Measurements from ENCODE around the gene DVL3. TPM values are rescaled to one million over a fixed set of nuclear protein-coding genes. Genes with fewer than 3 reads are reported as not detected.

The DVL3 gene
- polyA plus RNA-seq, 1 experiment, result 33.9 TPM

GRCh38 chr3:184175981-184176376, 20.8 kb downstream of the DVL3 start:
- no peak for DNase-seq (ENCODE audit: low read depth)
- peak overlapping the region; percentile 92 for H3K4me3 ChIP-seq (ENCODE audit: low read depth, low read length)
- CTCF ChIA-PET, result interaction anchor here (0.8 to 1.3 kb wide), 3 partner anchors 10 to 280 kb away, joined by 3 to 4 read pairs (median 3); partner anchors contain the start of gene ABCF3
- peaks cover 36% of the 10 kb centered on the region for H3K36me3 ChIP-seq (ENCODE audit: control insufficient read depth, insufficient read depth, low read length)
- H3K27me3 ChIP-seq (ENCODE audit: control insufficient read depth, insufficient read depth, low read length), result no peaks in the 10 kb centered on the region
- TF ChIP-seq, protein P1, sequence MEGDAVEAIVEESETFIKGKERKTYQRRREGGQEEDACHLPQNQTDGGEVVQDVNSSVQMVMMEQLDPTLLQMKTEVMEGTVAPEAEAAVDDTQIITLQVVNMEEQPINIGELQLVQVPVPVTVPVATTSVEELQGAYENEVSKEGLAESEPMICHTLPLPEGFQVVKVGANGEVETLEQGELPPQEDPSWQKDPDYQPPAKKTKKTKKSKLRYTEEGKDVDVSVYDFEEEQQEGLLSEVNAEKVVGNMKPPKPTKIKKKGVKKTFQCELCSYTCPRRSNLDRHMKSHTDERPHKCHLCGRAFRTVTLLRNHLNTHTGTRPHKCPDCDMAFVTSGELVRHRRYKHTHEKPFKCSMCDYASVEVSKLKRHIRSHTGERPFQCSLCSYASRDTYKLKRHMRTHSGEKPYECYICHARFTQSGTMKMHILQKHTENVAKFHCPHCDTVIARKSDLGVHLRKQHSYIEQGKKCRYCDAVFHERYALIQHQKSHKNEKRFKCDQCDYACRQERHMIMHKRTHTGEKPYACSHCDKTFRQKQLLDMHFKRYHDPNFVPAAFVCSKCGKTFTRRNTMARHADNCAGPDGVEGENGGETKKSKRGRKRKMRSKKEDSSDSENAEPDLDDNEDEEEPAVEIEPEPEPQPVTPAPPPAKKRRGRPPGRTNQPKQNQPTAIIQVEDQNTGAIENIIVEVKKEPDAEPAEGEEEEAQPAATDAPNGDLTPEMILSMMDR (IDR thresholded peaks at IDR 0.05; ENCODE audit: insufficient read depth, low read depth, low read length), result no peak
- POLR2A ChIA-PET, result interaction anchor here (0.6 to 1.9 kb wide), 5 partner anchors 8 to 41 kb away, joined by 4 to 20 read pairs (median 12); partner anchors contain the start of genes ABCF3 and EIF2B5

DNA sequence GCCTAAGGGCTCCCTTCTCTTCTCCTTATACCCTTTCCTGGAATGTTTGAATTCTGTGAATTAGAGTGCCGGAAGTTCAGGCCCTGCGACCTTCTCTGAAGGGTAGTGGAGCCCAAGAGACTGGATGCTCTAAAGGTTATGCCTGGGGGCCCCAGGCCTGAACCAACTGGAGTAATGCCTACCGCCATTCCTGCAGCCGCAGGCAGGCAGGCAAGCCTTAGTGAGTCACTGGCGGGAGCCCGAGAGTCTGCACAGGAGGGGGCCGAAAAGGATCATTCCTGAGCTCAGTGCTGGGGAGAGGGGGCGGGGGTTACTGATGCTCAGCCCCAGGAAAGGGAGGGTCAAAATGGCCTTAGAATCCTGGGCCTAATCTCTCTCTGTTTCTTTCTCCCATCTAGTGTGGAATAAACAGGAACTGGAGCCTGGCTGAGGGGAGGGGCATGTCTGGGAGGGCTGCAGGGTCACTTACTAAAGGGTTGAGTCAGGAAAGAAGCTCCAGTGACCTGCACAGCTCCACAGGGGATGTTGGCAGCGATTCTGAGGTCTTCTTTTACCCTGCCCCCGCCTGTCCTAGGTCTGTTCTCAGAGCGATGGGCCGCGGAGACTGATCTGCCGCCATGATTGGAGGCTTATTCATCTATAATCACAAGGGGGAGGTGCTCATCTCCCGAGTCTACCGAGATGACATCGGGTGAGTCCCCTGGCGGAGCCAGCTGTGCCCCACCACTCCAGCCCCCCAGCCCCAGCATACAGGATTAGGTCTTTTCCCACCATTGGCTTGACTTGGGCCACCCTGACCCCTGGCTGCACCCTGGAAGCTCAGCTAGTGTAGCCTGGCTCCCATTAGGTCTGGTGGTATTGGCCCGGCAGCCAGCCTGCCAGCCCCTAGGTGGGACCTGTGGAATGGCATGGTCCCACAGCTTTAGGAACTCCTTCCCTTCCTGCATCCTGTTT, 21.5 kb downstream of the DVL3 start:
- peaks cover 40% of the 10 kb centered on the region for H3K36me3 ChIP-seq (ENCODE audit: control insufficient read depth, insufficient read depth, low read length)

GRCh38 chr3:184177331-184177731, 22.2 kb downstream of the DVL3 start:
- DNase-seq (ENCODE audit: low read depth), result no peak
- Histone ChIP-seq H3K27me3 (ENCODE audit: control insufficient read depth, insufficient read depth, low read length) (no peaks in the 10 kb centered on the region), H3K4me3 (ENCODE audit: low read depth, low read length) (peak overlapping the region; percentile 92), H3K36me3 (ENCODE audit: control insufficient read depth, insufficient read depth, low read length) (peaks cover 44% of the 10 kb centered on the region)
- POLR2A ChIA-PET, result interaction anchor here (1.9 kb wide), 1 partner anchor 8 kb away, joined by 20 read pairs; the partner anchor contains the start of gene ABCF3
- CTCF ChIA-PET, result interaction anchor here (0.6 to 1.3 kb wide), 2 partner anchors 20 to 42 kb away, joined by 3 to 4 read pairs; no protein-coding TSS in a partner anchor
- TF ChIP-seq, protein P1 (IDR thresholded peaks at IDR 0.05; ENCODE audit: insufficient read depth, low read depth, low read length), result no peak

More for the DNA sequence above, 21.5 kb downstream of the DVL3 start:
- peak overlapping the region; percentile 92 for H3K4me3 ChIP-seq (ENCODE audit: low read depth, low read length)
- TF ChIP-seq, protein P1 (IDR thresholded peaks at IDR 0.05; ENCODE audit: insufficient read depth, low read depth, low read length), result no peak
- H3K27me3 ChIP-seq (ENCODE audit: control insufficient read depth, insufficient read depth, low read length), result no peaks in the 10 kb centered on the region
- ChIA-PET CTCF (interaction anchor here (0.6 to 1.3 kb wide), 5 partner anchors 9 to 281 kb away, joined by 3 to 4 read pairs (median 3); partner anchors contain the start of gene ABCF3), POLR2A (interaction anchor here (0.6 to 1.9 kb wide), 5 partner anchors 8 to 42 kb away, joined by 4 to 20 read pairs (median 12); partner anchors contain the start of genes ABCF3 and EIF2B5)
- peak; percentile 68 for DNase-seq (ENCODE audit: low read depth)

DNA sequence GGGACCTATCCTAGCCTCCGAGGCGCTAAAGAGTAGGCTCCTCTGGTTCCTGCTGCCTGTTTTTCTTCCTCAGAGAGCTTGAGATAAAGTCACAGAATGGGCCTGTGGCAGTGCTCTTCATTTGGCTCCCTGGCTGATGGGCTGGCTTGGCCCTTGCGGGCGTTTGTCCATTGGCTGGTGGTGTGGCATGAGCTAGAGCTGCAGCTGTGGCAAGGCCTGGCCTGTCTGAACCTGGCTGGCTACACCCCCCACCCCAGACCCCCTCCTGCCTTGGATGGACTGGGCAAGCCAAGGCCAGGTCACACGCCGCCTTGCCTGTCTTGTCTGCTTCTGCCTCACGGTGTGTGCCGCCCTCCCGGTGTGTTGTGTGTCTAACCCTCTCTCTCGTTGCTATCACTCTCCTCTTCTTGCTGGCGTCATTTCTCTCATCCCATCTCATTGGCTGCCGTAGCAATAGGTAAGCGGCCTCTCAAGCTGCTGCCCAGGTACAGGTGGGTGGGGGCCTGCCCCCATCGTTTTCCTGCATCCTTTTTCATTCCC, 22.7 kb downstream of the DVL3 start:
- no peak for DNase-seq (ENCODE audit: low read depth)
- Histone ChIP-seq H3K27me3 (ENCODE audit: control insufficient read depth, insufficient read depth, low read length) (no peaks in the 10 kb centered on the region), H3K4me3 (ENCODE audit: low read depth, low read length) (no peak overlapping the region; the same call in 1 of the 2 replicates), H3K36me3 (ENCODE audit: control insufficient read depth, insufficient read depth, low read length) (peaks cover 49% of the 10 kb centered on the region)
- TF ChIP-seq, protein P1 (IDR thresholded peaks at IDR 0.05; ENCODE audit: insufficient read depth, low read depth, low read length), result no peak
- CTCF ChIA-PET, result no interaction called here
- POLR2A ChIA-PET, result interaction anchor here (1.9 kb wide), 1 partner anchor 8 kb away, joined by 20 read pairs; the partner anchor contains the start of gene ABCF3

All from BJ (cell line).